Trophoblast cell (in vitro differentiated cells and primary cell): ENCODE measurements around the gene ATP5F1A.

Experiments
- DNase-seq, 2 donors: peaks; one replicate each; pipeline ENCODE4 v3.0.0-alpha.2; 2016
- H2AFZ ChIP-seq: 2 replicates; pipeline ENCODE4 v1.6.1; 2013; ENCODE audit warnings: low read length, moderate library complexity, mild to moderate bottlenecking; ENCODE audit not compliant: insufficient read depth, poor library complexity
- H2AK5ac ChIP-seq: 2 replicates; pipeline ENCODE4 v1.6.1; 2013; ENCODE audit warnings: mild to moderate bottlenecking, low read length
- H2BK120ac ChIP-seq: 2 replicates; pipeline ENCODE4 v1.6.1; 2013; ENCODE audit warnings: low read length, mild to moderate bottlenecking, moderate library complexity; ENCODE audit not compliant: insufficient read depth, poor library complexity
- H2BK12ac ChIP-seq: 2 replicates; pipeline ENCODE4 v1.6.1; 2013; ENCODE audit warnings: mild to moderate bottlenecking, low read length, moderate library complexity
- H2BK5ac ChIP-seq: 2 replicates; pipeline ENCODE4 v1.6.1; 2013; ENCODE audit warnings: low read length, low read depth, moderate library complexity, mild to moderate bottlenecking; ENCODE audit not compliant: poor library complexity
- H3K14ac ChIP-seq: 2 replicates; pipeline ENCODE4 v1.6.1; 2013; ENCODE audit warnings: mild to moderate bottlenecking, low read length
- H3K18ac ChIP-seq: 2 replicates; pipeline ENCODE4 v1.6.1; 2013; ENCODE audit warnings: mild to moderate bottlenecking, low read length
- H3K23ac ChIP-seq: 2 replicates; pipeline ENCODE4 v1.6.1; 2013; ENCODE audit warnings: low read length
- H3K27ac ChIP-seq: 2 replicates; pipeline ENCODE4 v1.5.1; 2013; ENCODE audit warnings: low read depth, mild to moderate bottlenecking, inconsistent platforms, low read length, moderate library complexity
- H3K27me3 ChIP-seq: 2 replicates; pipeline ENCODE4 v1.6.1; 2013; ENCODE audit warnings: inconsistent platforms, mild to moderate bottlenecking, low read length, moderate library complexity; ENCODE audit not compliant: insufficient read depth
- H3K36me3 ChIP-seq, 2 experiments: 1 replicate in 1 of 2; 2 replicates in 1 of 2; pipeline ENCODE4 v1.6.1; 2013; ENCODE audit warnings: low read length in 2 of 2, mild to moderate bottlenecking in 2 of 2, moderate library complexity in 1 of 2; ENCODE audit not compliant: insufficient read depth in 2 of 2, control insufficient read depth in 1 of 2
- H3K4ac ChIP-seq: 2 replicates; pipeline ENCODE4 v1.6.1; 2013; ENCODE audit warnings: low read depth, mild to moderate bottlenecking, low read length, moderate library complexity
- H3K4me1 ChIP-seq, 2 experiments: 1 replicate in 1 of 2; 2 replicates in 1 of 2; pipeline ENCODE4 v1.6.1; 2013; ENCODE audit warnings: low read length in 2 of 2, mild to moderate bottlenecking in 2 of 2, moderate library complexity in 1 of 2; ENCODE audit not compliant: insufficient read depth in 2 of 2, control insufficient read depth in 1 of 2
- H3K4me2 ChIP-seq: 2 replicates; pipeline ENCODE4 v1.6.1; 2013; ENCODE audit warnings: inconsistent platforms, mild to moderate bottlenecking, low read length, moderate library complexity
- H3K4me3 ChIP-seq: 2 replicates; pipeline ENCODE4 v1.5.1; 2013; ENCODE audit warnings: mild to moderate bottlenecking, low read depth, low read length, inconsistent platforms
- H3K79me1 ChIP-seq: one replicate; pipeline ENCODE4 v1.6.1; 2013; ENCODE audit warnings: low read length
- H3K79me2 ChIP-seq: 2 replicates; pipeline ENCODE4 v1.6.1; 2013; ENCODE audit warnings: low read length, mild to moderate bottlenecking; ENCODE audit not compliant: control insufficient read depth, insufficient read depth, poor library complexity
- H3K9ac ChIP-seq: 2 replicates; pipeline ENCODE4 v1.6.1; 2013; ENCODE audit warnings: mild to moderate bottlenecking, low read length
- H3K9me3 ChIP-seq: 2 replicates; pipeline ENCODE4 v1.6.1; 2013; ENCODE audit warnings: low read depth, mild to moderate bottlenecking, control low read depth, inconsistent platforms, low read length; ENCODE audit not compliant: insufficient read depth
- H4K12ac ChIP-seq: 2 replicates; pipeline ENCODE4 v1.6.1; 2013; ENCODE audit warnings: low read depth, mild to moderate bottlenecking, low read length, moderate library complexity
- H4K8ac ChIP-seq: 2 replicates; pipeline ENCODE4 v1.6.1; 2013; ENCODE audit warnings: low read depth, mild to moderate bottlenecking, low read length, moderate library complexity
- H4K91ac ChIP-seq: one replicate; pipeline ENCODE4 v1.6.1; 2013; ENCODE audit warnings: low read depth, mild to moderate bottlenecking, low read length, moderate library complexity
- WGBS: extraction: QIAGEN DNeasy Blood & Tissue Kit; methylation state at CpG from one replicate; pipeline ENCODE4 v1.1.7; 2013; ENCODE audit warnings: missing lambda C conversion rate; ENCODE audit not compliant: insufficient read length, insufficient coverage; ENCODE audit errors: extremely low coverage; 5-methylcytosine and 5-hydroxymethylcytosine counted together

ATP5F1A gene

DNA sequence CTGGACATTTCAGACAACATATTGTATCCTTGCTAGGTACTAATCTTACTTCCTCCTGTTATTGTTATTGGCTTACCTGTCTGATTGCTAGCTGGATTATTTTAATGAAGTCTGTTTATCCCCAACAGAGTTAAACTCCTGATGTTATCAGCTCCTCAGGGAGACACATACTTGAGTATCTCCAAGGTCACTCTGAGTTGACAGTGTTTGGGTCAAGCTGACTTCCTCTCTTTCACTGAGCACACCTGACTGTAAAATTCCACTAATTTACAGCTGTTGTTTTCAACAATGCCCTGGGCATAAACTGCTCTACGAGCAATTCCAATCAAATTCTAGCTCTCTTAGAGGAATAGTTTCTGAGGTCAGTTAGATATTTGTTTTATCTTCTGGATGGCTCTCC, 15.7 kb upstream of the ATP5F1A start:
- no peak overlapping the region for H3K4ac ChIP-seq
- H3K23ac ChIP-seq = no peak overlapping the region
- no peak overlapping the region for H3K18ac ChIP-seq

DNA sequence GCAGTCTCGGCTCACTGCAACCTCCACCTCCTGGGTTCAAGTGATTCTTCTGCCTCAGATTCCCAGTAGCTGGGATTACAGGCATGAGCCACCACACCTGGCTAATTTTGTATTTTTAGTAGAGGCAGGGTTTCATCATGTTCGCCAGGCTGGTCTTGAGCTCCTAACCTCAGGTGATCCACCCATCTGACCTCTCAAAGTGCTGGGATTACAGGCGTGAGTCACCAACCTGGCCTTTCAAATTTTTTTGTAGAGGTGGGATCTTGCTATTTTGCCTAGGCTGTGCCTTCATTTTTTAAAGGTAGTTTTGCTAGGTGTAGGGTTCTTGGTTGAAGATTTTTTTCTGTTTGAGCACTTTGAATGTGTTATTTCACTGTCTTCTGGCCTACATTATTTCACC, 12.3 kb upstream of the ATP5F1A start:
- Histone ChIP-seq H3K79me2 (no peaks in the 10 kb centered on the region), H3K14ac (no peak overlapping the region), H2BK5ac (no peak overlapping the region), H4K91ac (no peak overlapping the region), H2BK120ac (no peak overlapping the region), H3K23ac (no peak overlapping the region), H2AFZ (no peak overlapping the region), H3K4ac (no peak overlapping the region), H2AK5ac (no peak overlapping the region), H4K12ac (no peak overlapping the region), H2BK12ac (no peak overlapping the region), H3K36me3 (peaks cover 8 to 14% of the 10 kb centered on the region in 2 experiments), H3K9me3 (no peaks in the 10 kb centered on the region), H3K4me1 (peaks cover 2 to 5% of the 10 kb centered on the region in 2 experiments), H3K4me2 (no peak overlapping the region), H3K4me3 (no peak overlapping the region), H3K18ac (no peak overlapping the region), H3K27ac (no peak overlapping the region), H3K9ac (no peak overlapping the region), H4K8ac (no peak overlapping the region), H3K27me3 (no peaks in the 10 kb centered on the region), H3K79me1 (no peaks in the 10 kb centered on the region)
- DNase-seq = peak; percentile 8 to 39
- no CpG with 5 or more reads among the region's 3 CpGs for WGBS

More for the DNA sequence above, 15.7 kb upstream of the ATP5F1A start:
- no peak overlapping the region for H3K9ac ChIP-seq
- H2BK120ac ChIP-seq = no peak overlapping the region
- no peak overlapping the region for H2AK5ac ChIP-seq
- peak in 1 of 2 donors; percentile 39 for DNase-seq
- H3K4me1 ChIP-seq = peaks cover 2 to 5% of the 10 kb centered on the region in 2 experiments
- H3K9me3 ChIP-seq = no peaks in the 10 kb centered on the region
- no peak overlapping the region for H3K4me3 ChIP-seq
- no peak overlapping the region for H2AFZ ChIP-seq
- peaks cover 8 to 10% of the 10 kb centered on the region in 2 experiments for H3K36me3 ChIP-seq
- no peaks in the 10 kb centered on the region for H3K79me1 ChIP-seq
- no peak overlapping the region for H4K91ac ChIP-seq
- no peak overlapping the region for H3K4me2 ChIP-seq
- no peak overlapping the region for H2BK5ac ChIP-seq
- no peaks in the 10 kb centered on the region for H3K79me2 ChIP-seq
- no peak overlapping the region for H4K8ac ChIP-seq
- no CpG with 5 or more reads among the region's 1 CpG for WGBS
- H3K27me3 ChIP-seq = no peaks in the 10 kb centered on the region
- no peak overlapping the region for H4K12ac ChIP-seq
- H3K14ac ChIP-seq = no peak overlapping the region
- H2BK12ac ChIP-seq = no peak overlapping the region
- no peak overlapping the region for H3K27ac ChIP-seq

DNA sequence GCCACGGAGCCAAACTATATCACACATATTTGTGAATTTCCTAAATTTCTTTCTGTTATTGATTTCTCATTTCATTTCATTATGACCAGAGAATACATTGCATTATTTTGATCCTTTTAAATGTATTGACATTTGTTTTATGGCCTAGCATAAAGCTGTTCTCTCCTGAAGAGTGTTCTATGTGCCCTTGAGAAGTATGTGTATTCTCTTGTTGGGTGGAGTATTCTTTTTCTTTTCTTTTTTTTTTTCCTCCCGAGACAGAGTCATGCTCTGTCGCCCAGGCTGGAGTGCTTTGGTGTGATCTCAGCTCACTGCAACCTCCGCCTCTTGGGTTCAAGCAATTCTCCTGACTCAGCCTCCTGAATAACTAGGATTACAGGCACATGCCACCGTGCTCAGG, 11.3 kb upstream of the ATP5F1A start:
- H3K36me3 ChIP-seq = peaks cover 5 to 12% of the 10 kb centered on the region in 2 experiments
- H2AK5ac ChIP-seq = no peak overlapping the region

DNA sequence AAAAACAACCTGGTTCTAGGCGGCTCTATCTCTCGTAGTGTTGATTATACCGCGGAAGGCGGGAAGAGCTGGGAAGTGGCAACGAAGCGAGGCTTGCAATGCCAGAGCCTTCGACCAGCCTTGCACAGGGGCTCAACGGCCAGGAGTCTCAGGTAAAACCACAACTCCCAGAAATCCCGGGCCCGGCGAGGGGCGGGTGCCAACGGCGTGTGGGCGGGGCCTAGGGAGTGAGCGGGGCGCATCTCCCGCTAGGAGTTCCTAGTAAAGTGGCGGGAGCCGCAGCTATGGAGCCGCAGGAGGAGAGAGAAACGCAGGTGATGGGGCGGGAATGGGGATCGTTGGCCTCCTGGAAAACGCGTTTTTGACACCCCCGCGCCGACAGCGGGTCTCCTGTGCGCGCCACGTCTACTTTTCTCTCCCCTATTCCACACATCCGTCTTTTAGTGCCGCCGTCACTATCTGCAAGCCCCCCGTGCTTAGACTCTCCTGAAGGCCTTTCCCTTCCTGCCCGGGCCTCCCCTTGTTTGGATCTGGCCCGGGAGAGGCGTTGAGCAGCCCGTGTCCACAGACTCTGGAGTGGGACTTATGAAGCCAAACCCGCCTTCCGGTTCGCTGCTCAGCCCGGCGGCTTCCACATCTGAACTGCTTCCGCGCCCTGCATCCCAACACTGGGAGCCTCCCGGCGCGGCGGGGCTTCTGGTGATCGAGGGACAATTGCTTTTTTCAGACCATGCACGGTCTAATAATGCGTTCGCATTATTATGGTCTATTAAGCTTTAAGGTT, 6.2 kb upstream of the ATP5F1A start, which contains the start of gene HAUS1:
Gene HAUS1 (plus strand): TSS at position 258 of the 784 bp plus-strand sequence. CDS start 27 bp downstream, at position 285.
- H2AK5ac ChIP-seq = no peak within 1 kb of the TSS
- peak within 1 kb of the TSS; percentile 57 for H2BK5ac ChIP-seq
- DNase-seq = peak; percentile 86 to 95
- peak within 1 kb of the TSS; percentile 72 for H3K18ac ChIP-seq
- peak within 1 kb of the TSS; percentile 67 for H3K4me2 ChIP-seq
- H3K14ac ChIP-seq = peak within 1 kb of the TSS; percentile 85
- H2AFZ ChIP-seq = peak within 1 kb of the TSS; percentile 97
- H2BK120ac ChIP-seq = peak within 1 kb of the TSS; percentile 64
- H3K27me3 ChIP-seq = no peaks in the 10 kb centered on the region
- no peak within 1 kb of the TSS for H3K23ac ChIP-seq
- H4K8ac ChIP-seq = peak within 1 kb of the TSS; percentile 87
- peak within 1 kb of the TSS; percentile 95 for H3K4me3 ChIP-seq
- no peaks in the 10 kb centered on the region for H3K4me1 ChIP-seq
- no CpG with 5 or more reads among the region's 57 CpGs for WGBS
- peak within 1 kb of the TSS; percentile 86 for H3K9ac ChIP-seq
- peak within 1 kb of the TSS; percentile 33 for H3K4ac ChIP-seq
- H4K12ac ChIP-seq = peak within 1 kb of the TSS; percentile 96
- peak within 1 kb of the TSS; percentile 70 for H4K91ac ChIP-seq
- peaks cover 3% of the 10 kb centered on the region for H3K79me1 ChIP-seq
- no peaks in the 10 kb centered on the region for H3K9me3 ChIP-seq
- H2BK12ac ChIP-seq = no peak within 1 kb of the TSS
- peak within 1 kb of the TSS; percentile 66 for H3K27ac ChIP-seq
- peaks cover 3 to 7% of the 10 kb centered on the region in 2 experiments for H3K36me3 ChIP-seq
- H3K79me2 ChIP-seq = peaks cover 3% of the 10 kb centered on the region

More for the DNA sequence above, 11.3 kb upstream of the ATP5F1A start:
- Histone ChIP-seq H3K9me3 (no peaks in the 10 kb centered on the region), H3K79me1 (peaks cover 2% of the 10 kb centered on the region), H3K4me2 (no peak overlapping the region), H4K91ac (no peak overlapping the region), H4K8ac (no peak overlapping the region), H3K4me1 (peaks cover 2% of the 10 kb centered on the region in 2 experiments), H3K4ac (no peak overlapping the region), H2AFZ (no peak overlapping the region), H4K12ac (no peak overlapping the region), H3K27me3 (no peaks in the 10 kb centered on the region), H3K23ac (no peak overlapping the region), H3K14ac (no peak overlapping the region), H2BK120ac (no peak overlapping the region), H2BK5ac (no peak overlapping the region), H2BK12ac (no peak overlapping the region), H3K79me2 (peaks cover 2% of the 10 kb centered on the region), H3K27ac (no peak overlapping the region), H3K4me3 (no peak overlapping the region), H3K9ac (no peak overlapping the region), H3K18ac (no peak overlapping the region)
- DNase-seq = peak in 1 of 2 donors; percentile 2
- WGBS = no CpG with 5 or more reads among the region's 5 CpGs
